HepG2 (cell line): ENCODE measurements around the gene UBE2O. TPM values are rescaled to one million over a fixed set of nuclear protein-coding genes. Genes with fewer than 3 reads are reported as not detected.

Source experiments
- AHR ChIP-seq: IDR thresholded peaks from 2 replicates; pipeline ENCODE4 v1.6.1; 2018; ENCODE audit warnings: missing genetic modification reagents, missing compliant biosample characterization
- ATF6 ChIP-seq: sonication (generic); formaldehyde crosslinking; conservative IDR thresholded peaks from 2 replicates; pipeline ENCODE4 v1.4.0; 2020; ENCODE audit warnings: missing genetic modification reagents
- DR1 ChIP-seq: sonication (generic); formaldehyde crosslinking; IDR thresholded peaks from 2 replicates; pipeline ENCODE4 v1.8.0; 2021; ENCODE audit warnings: mild to moderate bottlenecking, missing genetic modification reagents, inconsistent platforms
- HOXA3 ChIP-seq: sonication (generic); formaldehyde crosslinking; IDR thresholded peaks from 2 replicates; pipeline ENCODE4 v1.5.0; 2020; ENCODE audit warnings: missing genetic modification reagents
- IKZF4 ChIP-seq: sonication (generic); formaldehyde crosslinking; IDR thresholded peaks from 2 replicates; pipeline ENCODE4 v1.5.1; 2020; ENCODE audit warnings: borderline replicate concordance, mild to moderate bottlenecking, low read depth, missing genetic modification reagents; ENCODE audit errors: not compliant biosample characterization
- KDM6A ChIP-seq: IDR thresholded peaks from 2 replicates; pipeline ENCODE4 v1.6.1; 2016; ENCODE audit warnings: low read depth
- NPAS2 ChIP-seq: sonication (generic); formaldehyde crosslinking; IDR thresholded peaks from 2 replicates; pipeline ENCODE4 v1.8.0; 2022; ENCODE audit warnings: mild to moderate bottlenecking, missing genetic modification reagents, borderline replicate concordance
- ONECUT2 ChIP-seq: sonication (generic); formaldehyde crosslinking; IDR thresholded peaks from 2 replicates; pipeline ENCODE4 v1.4.0; 2020; ENCODE audit warnings: missing genetic modification reagents
- RAD21 ChIP-seq: fragments of 450-650 bp; formaldehyde crosslinking; IDR thresholded peaks from 2 replicates; pipeline ENCODE4 v1.5.0; 2020; ENCODE audit warnings: mild to moderate bottlenecking
- SKI ChIP-seq: fragments of 450-650 bp; IDR thresholded peaks from one replicate; pipeline ENCODE4 v1.6.1; 2018; ENCODE audit warnings: mild to moderate bottlenecking; ENCODE audit not compliant: partially characterized antibody
- ZNF660 ChIP-seq: sonication (generic); formaldehyde crosslinking; IDR thresholded peaks from 2 replicates; pipeline ENCODE4 v1.5.1; 2020; ENCODE audit warnings: mild to moderate bottlenecking, low read depth, missing genetic modification reagents, borderline replicate concordance
- ZSCAN20 ChIP-seq: sonication (generic); formaldehyde crosslinking; IDR thresholded peaks from 2 replicates; pipeline ENCODE4 v1.4.0; 2020; ENCODE audit warnings: missing genetic modification reagents, mild to moderate bottlenecking, borderline replicate concordance
- polyA plus RNA-seq, 8 experiments: library from polyadenylated mRNA; depleted of rRNA in 3 of 8; stranded (reverse) in 7 of 8; unstranded in 1 of 8; fragments of >200 nt; fragmentation: Illumina TruSeq in 4 of 8; extraction: Trizol in 4 of 8; gene quantifications; 2 replicates each; pipeline versions ENCODE4 v1.2.1 to v1.2.3, GENCODE V29; 2011 to 2016; ENCODE audit warnings: low read depth in 4 of 8, missing spikeins in 1 of 8, mixed read lengths in 1 of 8; ENCODE audit not compliant: insufficient read depth in 1 of 8
- total RNA-seq, 5 experiments: library from RNA; depleted of rRNA; stranded (reverse); fragments of >200 nt; fragmentation: Illumina TruSeq; extraction: Trizol; gene quantifications; 2 replicates each; pipeline ENCODE4 v1.2.3, GENCODE V29; 2016; ENCODE audit warnings: low read depth in 1 of 5
- TF ChIP-seq, protein P1 (sequence below): sonication (generic); formaldehyde crosslinking; IDR thresholded peaks from 2 replicates; pipeline ENCODE4 v1.4.0; 2020; ENCODE audit warnings: missing genetic modification reagents, borderline replicate concordance
- TF ChIP-seq, protein P2 (sequence below): sonication (generic); formaldehyde crosslinking; IDR thresholded peaks from 2 replicates; pipeline ENCODE4 v1.8.0; 2022; ENCODE audit warnings: missing genetic modification reagents, mild to moderate bottlenecking, inconsistent platforms, borderline replicate concordance
- TF ChIP-seq, protein P3 (sequence below): sonication (generic); formaldehyde crosslinking; IDR thresholded peaks from 2 replicates; pipeline ENCODE4 v1.5.1; 2020; ENCODE audit warnings: missing genetic modification reagents, mild to moderate bottlenecking, borderline replicate concordance
- TF ChIP-seq, protein P4 (sequence below): sonication (generic); formaldehyde crosslinking; IDR thresholded peaks from 2 replicates; pipeline ENCODE4 v1.4.0; 2020; ENCODE audit warnings: missing genetic modification reagents

Gene UBE2O
- total and polyA plus RNA-seq, 2 of the 13 experiments (the other 11 are each of a cell fraction or from before 2014, with no cell fraction given), result 21.5 to 23.5 TPM

DNA sequence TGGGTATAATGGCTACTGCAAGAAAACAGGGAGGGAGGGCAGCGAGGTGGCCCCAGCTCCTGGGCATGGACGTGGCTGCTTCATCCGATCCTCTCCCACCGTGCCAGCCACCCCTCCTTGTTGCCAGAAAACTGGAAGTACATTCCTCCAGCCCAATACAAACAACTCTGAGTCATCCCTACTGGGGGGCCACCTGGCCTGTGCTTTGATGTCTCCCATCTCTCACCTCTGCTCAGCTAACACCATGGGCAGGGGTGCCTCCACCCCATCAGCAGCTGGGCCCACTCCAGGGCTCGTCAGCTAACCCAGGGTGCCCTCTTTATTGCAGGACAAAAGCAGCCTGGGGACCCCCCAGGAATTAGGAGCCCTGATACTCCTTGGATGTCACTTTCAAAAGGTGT, 46.3 kb upstream of the UBE2O start (continued):
- TF ChIP-seq AHR (CRISPR knock-in tag), result no peak
- TF ChIP-seq HOXA3 (CRISPR knock-in tag), result peak; percentile 82
- TF ChIP-seq, protein P1, sequence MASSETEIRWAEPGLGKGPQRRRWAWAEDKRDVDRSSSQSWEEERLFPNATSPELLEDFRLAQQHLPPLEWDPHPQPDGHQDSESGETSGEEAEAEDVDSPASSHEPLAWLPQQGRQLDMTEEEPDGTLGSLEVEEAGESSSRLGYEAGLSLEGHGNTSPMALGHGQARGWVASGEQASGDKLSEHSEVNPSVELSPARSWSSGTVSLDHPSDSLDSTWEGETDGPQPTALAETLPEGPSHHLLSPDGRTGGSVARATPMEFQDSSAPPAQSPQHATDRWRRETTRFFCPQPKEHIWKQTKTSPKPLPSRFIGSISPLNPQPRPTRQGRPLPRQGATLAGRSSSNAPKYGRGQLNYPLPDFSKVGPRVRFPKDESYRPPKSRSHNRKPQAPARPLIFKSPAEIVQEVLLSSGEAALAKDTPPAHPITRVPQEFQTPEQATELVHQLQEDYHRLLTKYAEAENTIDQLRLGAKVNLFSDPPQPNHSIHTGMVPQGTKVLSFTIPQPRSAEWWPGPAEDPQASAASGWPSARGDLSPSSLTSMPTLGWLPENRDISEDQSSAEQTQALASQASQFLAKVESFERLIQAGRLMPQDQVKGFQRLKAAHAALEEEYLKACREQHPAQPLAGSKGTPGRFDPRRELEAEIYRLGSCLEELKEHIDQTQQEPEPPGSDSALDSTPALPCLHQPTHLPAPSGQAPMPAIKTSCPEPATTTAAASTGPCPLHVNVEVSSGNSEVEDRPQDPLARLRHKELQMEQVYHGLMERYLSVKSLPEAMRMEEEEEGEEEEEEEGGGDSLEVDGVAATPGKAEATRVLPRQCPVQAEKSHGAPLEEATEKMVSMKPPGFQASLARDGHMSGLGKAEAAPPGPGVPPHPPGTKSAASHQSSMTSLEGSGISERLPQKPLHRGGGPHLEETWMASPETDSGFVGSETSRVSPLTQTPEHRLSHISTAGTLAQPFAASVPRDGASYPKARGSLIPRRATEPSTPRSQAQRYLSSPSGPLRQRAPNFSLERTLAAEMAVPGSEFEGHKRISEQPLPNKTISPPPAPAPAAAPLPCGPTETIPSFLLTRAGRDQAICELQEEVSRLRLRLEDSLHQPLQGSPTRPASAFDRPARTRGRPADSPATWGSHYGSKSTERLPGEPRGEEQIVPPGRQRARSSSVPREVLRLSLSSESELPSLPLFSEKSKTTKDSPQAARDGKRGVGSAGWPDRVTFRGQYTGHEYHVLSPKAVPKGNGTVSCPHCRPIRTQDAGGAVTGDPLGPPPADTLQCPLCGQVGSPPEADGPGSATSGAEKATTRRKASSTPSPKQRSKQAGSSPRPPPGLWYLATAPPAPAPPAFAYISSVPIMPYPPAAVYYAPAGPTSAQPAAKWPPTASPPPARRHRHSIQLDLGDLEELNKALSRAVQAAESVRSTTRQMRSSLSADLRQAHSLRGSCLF (CRISPR knock-in tag), result no peak
- no peak for TF ChIP-seq NPAS2 (CRISPR knock-in tag)
- TF ChIP-seq SKI, result peak; percentile 75
- TF ChIP-seq, protein P2, sequence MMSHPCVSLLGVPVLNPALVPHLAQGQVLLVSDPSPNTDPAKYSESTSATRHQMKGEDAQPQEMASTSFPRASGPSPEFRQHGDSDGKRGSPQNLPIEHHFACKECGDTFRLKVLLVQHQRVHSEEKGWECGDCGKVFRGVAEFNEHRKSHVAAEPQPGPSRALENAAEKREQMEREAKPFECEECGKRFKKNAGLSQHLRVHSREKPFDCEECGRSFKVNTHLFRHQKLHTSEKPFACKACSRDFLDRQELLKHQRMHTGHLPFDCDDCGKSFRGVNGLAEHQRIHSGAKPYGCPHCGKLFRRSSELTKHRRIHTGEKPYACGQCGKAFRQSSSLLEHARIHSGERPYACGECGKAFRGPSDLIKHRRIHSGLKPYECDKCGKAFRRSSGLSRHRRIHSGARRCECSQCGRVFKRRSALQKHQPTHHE (CRISPR knock-in tag), result 0 out of 2 replicates have a peak, but pooled peaks have one; percentile 17
- no peak for TF ChIP-seq ZNF660 (CRISPR knock-in tag)
- TF ChIP-seq, protein P3, sequence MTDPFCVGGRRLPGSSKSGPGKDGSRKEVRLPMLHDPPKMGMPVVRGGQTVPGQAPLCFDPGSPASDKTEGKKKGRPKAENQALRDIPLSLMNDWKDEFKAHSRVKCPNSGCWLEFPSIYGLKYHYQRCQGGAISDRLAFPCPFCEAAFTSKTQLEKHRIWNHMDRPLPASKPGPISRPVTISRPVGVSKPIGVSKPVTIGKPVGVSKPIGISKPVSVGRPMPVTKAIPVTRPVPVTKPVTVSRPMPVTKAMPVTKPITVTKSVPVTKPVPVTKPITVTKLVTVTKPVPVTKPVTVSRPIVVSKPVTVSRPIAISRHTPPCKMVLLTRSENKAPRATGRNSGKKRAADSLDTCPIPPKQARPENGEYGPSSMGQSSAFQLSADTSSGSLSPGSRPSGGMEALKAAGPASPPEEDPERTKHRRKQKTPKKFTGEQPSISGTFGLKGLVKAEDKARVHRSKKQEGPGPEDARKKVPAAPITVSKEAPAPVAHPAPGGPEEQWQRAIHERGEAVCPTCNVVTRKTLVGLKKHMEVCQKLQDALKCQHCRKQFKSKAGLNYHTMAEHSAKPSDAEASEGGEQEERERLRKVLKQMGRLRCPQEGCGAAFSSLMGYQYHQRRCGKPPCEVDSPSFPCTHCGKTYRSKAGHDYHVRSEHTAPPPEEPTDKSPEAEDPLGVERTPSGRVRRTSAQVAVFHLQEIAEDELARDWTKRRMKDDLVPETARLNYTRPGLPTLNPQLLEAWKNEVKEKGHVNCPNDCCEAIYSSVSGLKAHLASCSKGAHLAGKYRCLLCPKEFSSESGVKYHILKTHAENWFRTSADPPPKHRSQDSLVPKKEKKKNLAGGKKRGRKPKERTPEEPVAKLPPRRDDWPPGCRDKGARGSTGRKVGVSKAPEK, result no peak
- peak; percentile 30; the same call in 1 of the 2 replicates for TF ChIP-seq RAD21 (CRISPR knock-in tag)
- TF ChIP-seq, protein P4, sequence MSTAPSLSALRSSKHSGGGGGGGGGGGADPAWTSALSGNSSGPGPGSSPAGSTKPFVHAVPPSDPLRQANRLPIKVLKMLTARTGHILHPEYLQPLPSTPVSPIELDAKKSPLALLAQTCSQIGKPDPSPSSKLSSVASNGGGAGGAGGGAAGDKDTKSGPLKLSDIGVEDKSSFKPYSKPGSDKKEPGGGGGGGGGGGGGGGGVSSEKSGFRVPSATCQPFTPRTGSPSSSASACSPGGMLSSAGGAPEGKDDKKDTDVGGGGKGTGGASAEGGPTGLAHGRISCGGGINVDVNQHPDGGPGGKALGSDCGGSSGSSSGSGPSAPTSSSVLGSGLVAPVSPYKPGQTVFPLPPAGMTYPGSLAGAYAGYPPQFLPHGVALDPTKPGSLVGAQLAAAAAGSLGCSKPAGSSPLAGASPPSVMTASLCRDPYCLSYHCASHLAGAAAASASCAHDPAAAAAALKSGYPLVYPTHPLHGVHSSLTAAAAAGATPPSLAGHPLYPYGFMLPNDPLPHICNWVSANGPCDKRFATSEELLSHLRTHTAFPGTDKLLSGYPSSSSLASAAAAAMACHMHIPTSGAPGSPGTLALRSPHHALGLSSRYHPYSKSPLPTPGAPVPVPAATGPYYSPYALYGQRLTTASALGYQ (CRISPR knock-in tag), result peak; percentile 83; the same call in 1 of the 2 replicates
- 0 out of 2 replicates have a peak, but pooled peaks have one; percentile 44 for TF ChIP-seq ZSCAN20 (CRISPR knock-in tag)
- peak; percentile 65; the same call in 1 of the 2 replicates for TF ChIP-seq KDM6A (CRISPR knock-in tag)
- TF ChIP-seq ATF6 (CRISPR knock-in tag), result no peak
- TF ChIP-seq ONECUT2 (CRISPR knock-in tag), result no peak
- TF ChIP-seq IKZF4 (CRISPR knock-in tag), result no peak
- TF ChIP-seq DR1 (CRISPR knock-in tag), result no peak
